SK-N-SH treated with all-trans-retinoic acid at 6 μM for 48 hours (cell line): Measurements from ENCODE around the gene PLIN5.
"Not testable (repeated sequence)": the region's sequence is repeated elsewhere in the genome, so short reads cannot be mapped to it uniquely, and the experiment has no call there.

ENCODE experiments used
- ATAC-seq: fragments of 200-7000 bp; cut with Tn5 transposase; 3 replicates; pipeline ENCODE4 v1.9.1; 2020; ENCODE audit warnings: mild to moderate bottlenecking, moderate library complexity
- ARNTL ChIP-seq: fragments of 450-650 bp; formaldehyde crosslinking; IDR thresholded peaks from 2 replicates; pipeline ENCODE4 v1.5.0; 2020; ENCODE audit warnings: low read depth, mild to moderate bottlenecking, moderate library complexity, borderline replicate concordance
- BACH2 ChIP-seq: fragments of 250-450 bp; sonication (Bioruptor Pico); IDR thresholded peaks from 2 replicates; pipeline ENCODE4 v1.9.0; 2021; ENCODE audit warnings: mild to moderate bottlenecking, borderline replicate concordance
- CREB5 ChIP-seq: fragments of 250-450 bp; sonication (Bioruptor Pico); IDR thresholded peaks from 2 replicates; pipeline ENCODE4 v1.5.1; 2020; ENCODE audit warnings: low read depth, mild to moderate bottlenecking, moderate library complexity
- CSDC2 ChIP-seq: fragments of 250-450 bp; sonication (Bioruptor Pico); IDR thresholded peaks from 2 replicates; pipeline ENCODE4 v1.5.0; 2020; ENCODE audit warnings: mild to moderate bottlenecking, moderate library complexity
- ESRRG ChIP-seq: fragments of 250-450 bp; sonication (Bioruptor Pico); IDR thresholded peaks from 2 replicates; pipeline ENCODE4 v1.6.1; 2021; ENCODE audit warnings: mild to moderate bottlenecking
- GLIS3 ChIP-seq: fragments of 250-450 bp; sonication (Bioruptor Pico); IDR thresholded peaks from 2 replicates; pipeline ENCODE4 v1.5.0; 2020; ENCODE audit warnings: mild to moderate bottlenecking, moderate library complexity
- ISL1 ChIP-seq: fragments of 250-450 bp; sonication (Bioruptor Pico); IDR thresholded peaks from 2 replicates; pipeline ENCODE4 v2.1.2; 2022; ENCODE audit warnings: mild to moderate bottlenecking, moderate library complexity
- OSR1 ChIP-seq: fragments of 250-450 bp; sonication (Bioruptor Pico); IDR thresholded peaks from 2 replicates; pipeline ENCODE4 v1.8.0; 2022; ENCODE audit warnings: moderate library complexity, mild to moderate bottlenecking, inconsistent platforms
- PATZ1 ChIP-seq: fragments of 250-450 bp; sonication (Bioruptor Pico); IDR thresholded peaks from 2 replicates; pipeline ENCODE4 v1.8.0; 2020; ENCODE audit warnings: mild to moderate bottlenecking, moderate library complexity, borderline replicate concordance
- PPARA ChIP-seq: fragments of 250-450 bp; sonication (Bioruptor Pico); IDR thresholded peaks from 2 replicates; pipeline ENCODE4 v1.5.0; 2020; ENCODE audit warnings: mild to moderate bottlenecking, borderline replicate concordance
- RARB ChIP-seq: fragments of 250-450 bp; sonication (Bioruptor Pico); IDR thresholded peaks from 2 replicates; pipeline ENCODE4 v1.8.0; 2021; ENCODE audit warnings: mild to moderate bottlenecking, moderate library complexity
- SNAI2 ChIP-seq: fragments of 250-450 bp; sonication (Bioruptor Pico); IDR thresholded peaks from 2 replicates; pipeline ENCODE4 v1.5.0; 2020; ENCODE audit warnings: mild to moderate bottlenecking, moderate library complexity
- TCF4 ChIP-seq: fragments of 250-450 bp; sonication (Bioruptor Pico); IDR thresholded peaks from 2 replicates; pipeline ENCODE4 v1.8.0; 2021; ENCODE audit warnings: mild to moderate bottlenecking, moderate library complexity, borderline replicate concordance
- TOX ChIP-seq: fragments of 250-450 bp; sonication (Bioruptor Pico); IDR thresholded peaks from 2 replicates; pipeline ENCODE4 v1.8.0; 2021; ENCODE audit warnings: mild to moderate bottlenecking, moderate library complexity, borderline replicate concordance
- TSHZ2 ChIP-seq: fragments of 250-450 bp; sonication (Bioruptor Pico); IDR thresholded peaks from 2 replicates; pipeline ENCODE4 v1.5.0; 2020; ENCODE audit warnings: mild to moderate bottlenecking, moderate library complexity
- ZC3H10 ChIP-seq: fragments of 250-450 bp; sonication (Bioruptor Pico); IDR thresholded peaks from 2 replicates; pipeline ENCODE4 v1.5.1; 2021; ENCODE audit warnings: mild to moderate bottlenecking, moderate library complexity
- ZFP3 ChIP-seq: fragments of 250-450 bp; sonication (Bioruptor Pico); IDR thresholded peaks from 2 replicates; pipeline ENCODE4 v1.5.0; 2020; ENCODE audit warnings: mild to moderate bottlenecking, moderate library complexity
- ZFP30 ChIP-seq: fragments of 450-650 bp; formaldehyde crosslinking; IDR thresholded peaks from 2 replicates; pipeline ENCODE4 v1.5.0; 2022; ENCODE audit warnings: mild to moderate bottlenecking, moderate library complexity
- ZNF565 ChIP-seq: fragments of 450-650 bp; formaldehyde crosslinking; conservative IDR thresholded peaks from 2 replicates; pipeline ENCODE4 v1.5.0; 2020; ENCODE audit warnings: low read depth, mild to moderate bottlenecking, moderate library complexity
- ZNF8 ChIP-seq: fragments of 450-650 bp; formaldehyde crosslinking; IDR thresholded peaks from 2 replicates; pipeline ENCODE4 v1.5.0; 2020; ENCODE audit warnings: mild to moderate bottlenecking, moderate library complexity

PLIN5 gene

GRCh38 chr19:4567584-4568071, 32.6 kb upstream of the PLIN5 start:
- TF ChIP-seq RARB (CRISPR knock-in tag) (no peak), ESRRG (CRISPR knock-in tag) (no peak), TOX (CRISPR knock-in tag) (no peak), ZNF565 (no peak), TCF4 (CRISPR knock-in tag) (no peak), PATZ1 (CRISPR knock-in tag) (no peak), OSR1 (CRISPR knock-in tag) (no peak), ZFP3 (CRISPR knock-in tag) (no peak)
- ATAC-seq: peak; percentile 91

- no peak for ATAC-seq
- no peak for TF ChIP-seq RARB (CRISPR knock-in tag)
- no peak for TF ChIP-seq CREB5 (CRISPR knock-in tag)
- no peak for TF ChIP-seq ZNF8 (CRISPR knock-in tag)
- no peak for TF ChIP-seq TSHZ2 (CRISPR knock-in tag)
- no peak for TF ChIP-seq ZFP30 (CRISPR knock-in tag)
- TF ChIP-seq PPARA: no peak
- TF ChIP-seq ARNTL (CRISPR knock-in tag): no peak
- no peak for TF ChIP-seq CSDC2
- no peak for TF ChIP-seq TOX (CRISPR knock-in tag)
- TF ChIP-seq ZFP3 (CRISPR knock-in tag): no peak
- no peak for TF ChIP-seq TCF4 (CRISPR knock-in tag)
- no peak for TF ChIP-seq ZC3H10 (CRISPR knock-in tag)
- no peak for TF ChIP-seq ZNF565
- no peak for TF ChIP-seq OSR1 (CRISPR knock-in tag)
- TF ChIP-seq GLIS3 (CRISPR knock-in tag): no peak
These were observed 31.5 kb upstream of the PLIN5 start for GRCh38 chr19:4566402-4567051.

GRCh38 chr19:4563562-4563961, 28.5 kb upstream of the PLIN5 start:
- ATAC-seq: not testable (repeated sequence)

GRCh38 chr19:4562085-4562484, 27.1 kb upstream of the PLIN5 start:
- ATAC-seq: not testable (repeated sequence)

- TF ChIP-seq ESRRG (CRISPR knock-in tag) (no peak), BACH2 (no peak), RARB (CRISPR knock-in tag) (no peak), TCF4 (CRISPR knock-in tag) (no peak), TOX (CRISPR knock-in tag) (no peak), ISL1 (CRISPR knock-in tag) (no peak), SNAI2 (CRISPR knock-in tag) (no peak), ZFP30 (CRISPR knock-in tag) (no peak), ZC3H10 (CRISPR knock-in tag) (no peak)
- ATAC-seq: no peak
These were observed 24.5 kb upstream of the PLIN5 start, which contains the start of gene SEMA6B for GRCh38 chr19:4559569-4559968. TSS of gene SEMA6B (minus strand) at chr19:4559684. CDS start at chr19:4558457, 1,227 bp downstream.
